Ovary (tissue), 3 donors: ENCODE results near the gene FGF12.

Experiments
- CTCF ChIP-seq, 3 donors: fragments of 450-650 bp in 2 of 3; fragments of 200-600 bp in 1 of 3; IDR thresholded peaks; one replicate each; pipeline versions ENCODE4 v1.5.1 to v1.8.0; 2016 to 2022; ENCODE audit warnings: antibody characterized with exemption in 3 of 3, mild to moderate bottlenecking in 1 of 3
- POLR2A ChIP-seq: fragments of 450-650 bp; IDR thresholded peaks from one replicate; pipeline ENCODE4 v1.6.1; 2017; ENCODE audit warnings: antibody characterized with exemption, mild to moderate bottlenecking, moderate library complexity
- donor health status: DM: no; HTN: no; CAD: no.

- TF ChIP-seq CTCF (IDR thresholded peaks at IDR 0.05) (no peak), POLR2A (no peak)
Observed at GRCh38 chr3:192575879-192576506, 151.3 kb downstream of the FGF12 start.
